Ishikawa (cell line): ENCODE data around the gene GBF1.

Source experiments
- CEBPB ChIP-seq: IDR thresholded peaks from 2 replicates; pipeline ENCODE4 v1.6.1; 2012
- EGR1 ChIP-seq: IDR thresholded peaks from 2 replicates; pipeline ENCODE4 v1.6.1; 2012
- EP300 ChIP-seq: IDR thresholded peaks from 2 replicates; pipeline ENCODE4 v1.6.1; 2012; ENCODE audit warnings: borderline replicate concordance
- FOXM1 ChIP-seq: IDR thresholded peaks from 2 replicates; pipeline ENCODE4 v1.6.1; 2012; ENCODE audit warnings: low read depth, borderline replicate concordance
- RAD21 ChIP-seq: IDR thresholded peaks from 2 replicates; pipeline ENCODE4 v1.6.1; 2012; ENCODE audit warnings: low read depth
- YY1 ChIP-seq: IDR thresholded peaks from 2 replicates; pipeline ENCODE4 v1.6.1; 2012; ENCODE audit warnings: low read depth

- TF ChIP-seq CEBPB (no peak), FOXM1 (no peak), YY1 (no peak), EP300 (no peak), RAD21 (no peak), EGR1 (no peak)
These were observed 38.6 kb downstream of the GBF1 start for GRCh38 chr10:102283890-102284289.
